ENCODE measurements around the gene PROX1.
"Not testable (repeated sequence)": the region's sequence is repeated elsewhere in the genome, so short reads cannot be mapped to it uniquely, and the experiment has no call there.

PROX1 gene

DNA sequence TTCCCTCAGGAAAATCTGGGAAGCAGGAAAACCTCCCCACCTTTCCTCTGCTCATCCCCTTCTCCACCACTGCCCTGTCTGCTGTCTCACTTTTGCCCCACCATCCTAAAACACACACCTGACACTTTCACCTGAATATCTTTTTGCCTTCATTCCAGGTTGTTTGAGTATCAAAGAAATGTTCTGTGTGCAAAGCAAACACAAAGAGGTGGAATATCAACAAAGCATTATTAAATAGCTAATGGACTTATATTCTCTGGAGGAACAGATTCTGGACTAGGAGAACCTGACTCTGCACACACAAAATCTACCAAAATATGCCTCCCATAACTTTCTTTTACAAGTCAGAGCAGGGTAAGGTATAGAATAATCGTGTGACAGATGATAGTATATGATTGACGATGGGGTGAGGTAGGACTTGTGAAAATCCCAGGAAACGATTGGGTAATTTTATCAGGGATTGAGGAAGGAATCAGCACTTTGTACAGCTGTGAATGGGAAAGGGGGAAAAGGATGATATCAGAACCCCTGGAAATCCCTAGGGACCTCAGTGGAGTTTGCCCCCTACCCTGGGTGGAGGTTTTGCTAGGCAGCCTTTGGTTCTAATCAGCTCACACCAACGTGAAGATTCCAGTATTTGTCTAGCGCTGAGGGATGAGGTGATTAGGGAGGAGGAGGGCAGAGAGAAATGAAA, 87.7 kb downstream of the PROX1 start:
- no peak overlapping the region for H3K4me3 ChIP-seq (ENCODE audit: low read length)
- TF ChIP-seq, protein P1, sequence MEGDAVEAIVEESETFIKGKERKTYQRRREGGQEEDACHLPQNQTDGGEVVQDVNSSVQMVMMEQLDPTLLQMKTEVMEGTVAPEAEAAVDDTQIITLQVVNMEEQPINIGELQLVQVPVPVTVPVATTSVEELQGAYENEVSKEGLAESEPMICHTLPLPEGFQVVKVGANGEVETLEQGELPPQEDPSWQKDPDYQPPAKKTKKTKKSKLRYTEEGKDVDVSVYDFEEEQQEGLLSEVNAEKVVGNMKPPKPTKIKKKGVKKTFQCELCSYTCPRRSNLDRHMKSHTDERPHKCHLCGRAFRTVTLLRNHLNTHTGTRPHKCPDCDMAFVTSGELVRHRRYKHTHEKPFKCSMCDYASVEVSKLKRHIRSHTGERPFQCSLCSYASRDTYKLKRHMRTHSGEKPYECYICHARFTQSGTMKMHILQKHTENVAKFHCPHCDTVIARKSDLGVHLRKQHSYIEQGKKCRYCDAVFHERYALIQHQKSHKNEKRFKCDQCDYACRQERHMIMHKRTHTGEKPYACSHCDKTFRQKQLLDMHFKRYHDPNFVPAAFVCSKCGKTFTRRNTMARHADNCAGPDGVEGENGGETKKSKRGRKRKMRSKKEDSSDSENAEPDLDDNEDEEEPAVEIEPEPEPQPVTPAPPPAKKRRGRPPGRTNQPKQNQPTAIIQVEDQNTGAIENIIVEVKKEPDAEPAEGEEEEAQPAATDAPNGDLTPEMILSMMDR (conservative IDR thresholded peaks at IDR 0.05; ENCODE audit: low read length), result no peak

DNA sequence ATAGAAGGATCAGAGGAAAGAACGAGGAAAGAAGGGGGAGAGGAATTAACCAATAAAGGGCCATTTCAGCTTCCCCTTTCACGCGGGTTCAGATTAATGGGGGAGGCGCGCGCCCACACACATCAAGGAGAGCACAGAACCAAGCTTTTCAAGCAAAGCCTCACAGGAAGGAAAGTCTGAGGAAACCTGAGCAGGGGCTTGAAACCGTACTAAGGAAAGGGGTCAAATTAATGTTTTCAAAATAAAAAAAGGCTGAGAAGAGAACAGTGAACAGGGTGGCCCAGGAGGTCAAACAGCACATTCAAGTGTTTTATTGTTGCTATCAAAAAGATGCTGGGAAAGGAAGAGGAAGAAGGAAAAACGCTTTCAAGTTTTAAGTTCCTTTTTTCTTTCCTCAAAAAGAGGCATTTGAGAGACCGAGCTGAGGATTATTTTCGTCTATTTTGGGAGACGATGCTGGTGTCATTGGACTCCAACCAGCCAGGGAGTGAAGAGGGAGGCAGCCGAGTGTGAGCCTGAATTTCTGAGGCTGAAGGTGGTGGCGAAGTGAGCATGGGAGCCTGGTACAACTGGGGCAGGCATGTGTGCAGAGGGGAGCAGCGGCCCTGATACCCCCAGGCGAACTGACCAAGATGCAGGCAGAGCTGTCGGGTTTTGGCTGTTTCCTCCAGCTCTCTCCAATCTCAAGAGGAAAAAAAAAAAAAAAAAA, 88.4 kb downstream of the PROX1 start:
- DNase-seq (ENCODE audit: low read depth), result no peak
- H3K4me3 ChIP-seq (ENCODE audit: low read length), result no peak overlapping the region

More for the DNA sequence above, 87.7 kb downstream of the PROX1 start:
- no peak for DNase-seq (ENCODE audit: low read depth)

DNA sequence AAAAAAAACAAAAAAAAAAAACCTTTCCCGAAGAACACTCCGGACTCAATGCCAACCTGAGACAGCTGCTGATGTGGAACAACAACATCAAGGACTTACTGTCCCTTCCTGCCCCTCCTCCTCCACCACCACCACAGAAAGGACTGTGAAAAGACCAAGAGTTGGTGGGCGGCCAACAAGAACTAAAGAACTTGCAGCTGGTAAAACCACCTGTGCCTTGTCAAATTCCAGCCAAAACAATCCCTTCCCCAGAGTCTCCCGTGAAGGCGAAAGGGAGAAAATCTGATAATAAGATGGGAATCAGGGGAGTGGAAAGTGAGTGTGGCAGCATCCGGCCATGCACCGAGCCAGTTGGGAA, 88.9 kb downstream of the PROX1 start:
- TF ChIP-seq, protein P1 (conservative IDR thresholded peaks at IDR 0.05; ENCODE audit: low read length), result no peak
- DNase-seq (ENCODE audit: low read depth), result no peak
- H3K4me3 ChIP-seq (ENCODE audit: low read length), result no peak overlapping the region

More for the DNA sequence above, 88.4 kb downstream of the PROX1 start:
- TF ChIP-seq, protein P1 (conservative IDR thresholded peaks at IDR 0.05; ENCODE audit: low read length), result no peak

DNA sequence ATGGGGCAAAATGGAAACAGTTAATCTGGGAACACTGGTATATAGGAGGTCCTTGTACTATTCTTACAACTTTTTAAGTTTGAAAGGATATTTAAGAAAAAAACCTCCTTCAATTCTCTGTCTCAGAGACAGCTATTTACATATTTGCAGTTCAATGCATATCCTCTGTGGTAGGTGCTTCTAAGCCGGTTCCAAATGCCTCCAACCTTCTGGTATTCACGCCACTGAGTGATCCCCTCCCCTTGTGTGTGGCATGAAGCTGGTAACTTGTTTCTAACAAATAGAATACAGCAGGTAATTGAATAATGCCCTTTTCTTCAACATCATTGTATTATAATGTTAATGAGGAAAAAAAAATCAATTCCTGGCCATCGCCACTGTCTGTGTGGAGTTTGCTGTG, 91.2 kb downstream of the PROX1 start:
- no peak overlapping the region for H3K4me3 ChIP-seq (ENCODE audit: low read length)
- TF ChIP-seq, protein P1 (conservative IDR thresholded peaks at IDR 0.05; ENCODE audit: low read length), result no peak
- DNase-seq (ENCODE audit: low read depth), result no peak

DNA sequence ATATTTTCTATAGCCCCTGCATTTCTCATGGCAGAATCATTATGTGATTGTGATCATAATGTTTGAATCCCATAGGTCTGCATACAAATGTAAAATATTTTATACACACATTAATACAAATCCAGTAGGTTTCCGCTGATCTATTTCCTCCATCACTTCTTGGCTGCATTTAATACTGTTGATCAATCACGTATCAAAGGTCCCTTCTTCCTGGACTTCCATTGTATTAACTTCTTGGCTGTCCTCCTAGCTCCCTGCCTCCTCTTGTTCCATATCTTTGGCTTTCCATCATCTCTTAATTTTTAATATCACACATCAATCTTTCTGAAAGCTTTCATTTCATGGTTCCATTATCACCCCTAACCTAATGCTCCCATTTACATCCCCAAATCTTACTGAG, 97.6 kb downstream of the PROX1 start:
- TF ChIP-seq, protein P1 (conservative IDR thresholded peaks at IDR 0.05; ENCODE audit: low read length), result no peak
- H3K4me3 ChIP-seq (ENCODE audit: low read length), result no peak overlapping the region
- DNase-seq (ENCODE audit: low read depth), result no peak

DNA sequence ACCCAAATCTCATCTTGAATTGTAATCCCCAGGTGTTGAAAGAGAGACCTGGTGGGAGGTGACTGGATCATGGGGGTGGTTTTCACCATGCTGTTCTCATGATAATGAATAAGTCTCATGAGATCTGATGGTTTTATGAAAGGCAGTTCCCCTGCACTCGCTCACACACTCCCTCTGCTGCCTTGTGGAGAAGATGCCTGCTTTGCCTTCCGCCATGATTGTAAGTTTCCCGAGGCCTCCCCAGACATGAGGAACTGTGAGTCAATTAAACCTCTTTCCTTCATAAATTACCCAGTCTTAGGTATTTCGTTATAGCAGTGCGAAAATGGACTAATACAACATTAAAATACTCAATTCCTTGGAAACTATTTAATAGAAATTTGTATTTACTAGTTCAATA, 99.2 kb downstream of the PROX1 start:
- DNase-seq (ENCODE audit: low read depth), result no peak
- TF ChIP-seq, protein P1 (conservative IDR thresholded peaks at IDR 0.05; ENCODE audit: low read length), result no peak
- no peak overlapping the region for H3K4me3 ChIP-seq (ENCODE audit: low read length)

DNA sequence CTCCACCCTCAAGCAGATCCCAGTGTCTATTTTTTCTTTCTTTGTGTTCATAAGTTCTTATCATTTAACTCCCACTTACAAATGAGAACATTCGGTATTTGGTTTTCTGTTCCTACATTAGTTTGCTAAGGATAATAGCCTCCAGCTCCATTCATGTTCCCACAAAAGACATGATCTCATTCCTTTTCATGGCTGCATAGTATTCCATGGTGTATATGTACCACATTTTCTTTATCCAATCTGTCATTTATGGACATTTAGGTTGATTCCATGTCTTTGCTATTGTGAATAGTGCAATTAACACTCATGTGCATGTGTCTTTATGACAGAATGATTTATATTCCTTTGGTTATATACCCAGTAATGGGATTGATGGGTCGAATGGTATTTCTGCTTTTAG, 101.2 kb downstream of the PROX1 start:
- not testable (repeated sequence) for DNase-seq (ENCODE audit: low read depth); H3K4me3 ChIP-seq (ENCODE audit: low read length)
